Fibroblast of skin of left biceps (primary cell): ENCODE measurements around the gene METTL13.
"Not testable (repeated sequence)": the region's sequence is repeated elsewhere in the genome, so short reads cannot be mapped to it uniquely, and the experiment has no call there.

Experiments
- DNase-seq, 2 experiments: peaks; one replicate each; pipeline ENCODE4 v3.0.0-alpha.2; 2013; ENCODE audit warnings: low read depth in 2 of 2

Gene METTL13

GRCh38 chr1:171769171-171769570 is 12.3 kb upstream of the METTL13 start:
- no peak for DNase-seq

GRCh38 chr1:171769754-171770153 is 11.7 kb upstream of the METTL13 start:
- no peak for DNase-seq

GRCh38 chr1:171772312-171772711 is 9.1 kb upstream of the METTL13 start:
- DNase-seq = no peak

DNA sequence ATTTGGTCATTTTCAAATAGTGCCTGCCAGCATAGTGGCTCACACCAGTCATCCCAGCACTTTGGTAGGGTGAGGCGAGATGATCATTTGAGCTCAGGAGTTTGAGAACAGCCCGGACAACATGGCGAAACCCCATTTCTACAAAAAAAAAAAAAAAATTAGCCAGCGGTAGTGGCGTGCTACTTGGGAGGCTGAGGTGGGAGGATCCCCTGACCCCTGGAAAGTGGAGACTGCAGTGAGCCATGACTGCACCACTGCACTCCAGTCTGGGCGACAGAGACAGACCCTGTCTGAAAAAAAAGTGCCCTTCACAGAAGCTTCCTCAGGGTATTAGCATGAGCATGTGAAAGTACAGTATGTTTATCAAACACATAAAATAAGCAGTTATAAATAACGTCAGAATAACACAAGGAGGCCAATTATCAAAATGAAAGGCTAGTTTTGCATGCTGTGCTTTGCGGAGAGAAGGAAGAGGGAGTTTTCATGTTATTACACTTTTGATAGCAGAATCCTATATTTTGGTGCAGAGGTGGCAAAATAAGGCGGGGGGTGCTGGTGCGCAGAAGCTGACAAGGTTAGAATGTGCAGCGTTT is 781 bp upstream of the METTL13 start:
- no peak for DNase-seq

DNA sequence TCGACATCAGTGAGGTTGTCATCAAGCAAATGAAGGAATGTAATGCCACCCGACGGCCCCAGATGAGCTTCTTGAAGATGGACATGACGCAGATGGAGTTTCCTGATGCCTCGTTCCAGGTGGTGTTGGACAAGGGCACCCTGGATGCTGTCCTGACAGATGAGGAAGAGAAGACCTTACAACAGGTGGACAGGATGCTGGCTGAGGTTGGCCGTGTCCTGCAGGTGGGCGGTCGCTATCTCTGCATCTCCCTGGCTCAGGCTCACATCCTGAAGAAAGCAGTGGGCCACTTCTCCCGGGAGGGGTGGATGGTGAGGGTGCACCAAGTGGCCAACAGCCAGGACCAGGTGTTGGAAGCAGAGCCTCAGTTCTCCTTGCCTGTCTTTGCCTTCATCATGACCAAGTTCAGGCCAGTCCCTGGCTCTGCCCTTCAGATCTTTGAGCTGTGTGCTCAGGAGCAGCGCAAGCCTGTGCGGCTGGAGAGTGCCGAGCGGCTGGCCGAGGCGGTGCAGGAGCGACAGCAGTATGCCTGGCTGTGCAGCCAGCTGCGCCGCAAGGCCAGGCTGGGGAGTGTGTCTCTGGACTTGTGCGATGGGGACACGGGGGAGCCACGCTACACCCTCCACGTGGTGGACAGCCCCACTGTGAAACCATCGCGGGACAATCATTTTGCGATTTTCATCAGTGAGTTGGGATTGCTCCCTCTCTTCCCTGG is 2.5 kb downstream of the METTL13 start:
- no peak for DNase-seq

DNA sequence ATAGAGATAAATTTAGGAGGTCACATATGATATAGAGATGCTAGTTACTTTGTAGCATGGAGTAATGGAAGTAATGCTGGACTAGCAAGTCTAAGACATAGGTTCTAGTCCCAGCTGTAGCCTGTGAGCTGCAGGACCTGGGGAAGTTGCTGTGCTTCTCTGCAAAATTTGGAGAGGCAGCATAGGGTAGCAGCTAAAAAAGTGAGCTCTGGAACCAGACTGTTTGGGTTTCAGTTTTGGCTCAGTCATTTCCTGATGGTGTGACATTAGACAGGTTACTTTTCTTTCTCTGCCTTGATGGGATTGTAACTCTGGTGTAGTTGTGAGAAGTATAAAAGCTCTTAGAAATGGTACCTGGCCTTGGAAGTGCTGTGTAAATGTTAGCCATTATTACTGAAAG is 3.3 kb downstream of the METTL13 start:
- DNase-seq = no peak

GRCh38 chr1:171785766-171786165 is 4.3 kb downstream of the METTL13 start:
- no peak for DNase-seq

GRCh38 chr1:171786534-171786933 is 5.1 kb downstream of the METTL13 start:
- no peak for DNase-seq

- no peak for DNase-seq
Observed at GRCh38 chr1:171787686-171788480, 6.4 kb downstream of the METTL13 start.

DNA sequence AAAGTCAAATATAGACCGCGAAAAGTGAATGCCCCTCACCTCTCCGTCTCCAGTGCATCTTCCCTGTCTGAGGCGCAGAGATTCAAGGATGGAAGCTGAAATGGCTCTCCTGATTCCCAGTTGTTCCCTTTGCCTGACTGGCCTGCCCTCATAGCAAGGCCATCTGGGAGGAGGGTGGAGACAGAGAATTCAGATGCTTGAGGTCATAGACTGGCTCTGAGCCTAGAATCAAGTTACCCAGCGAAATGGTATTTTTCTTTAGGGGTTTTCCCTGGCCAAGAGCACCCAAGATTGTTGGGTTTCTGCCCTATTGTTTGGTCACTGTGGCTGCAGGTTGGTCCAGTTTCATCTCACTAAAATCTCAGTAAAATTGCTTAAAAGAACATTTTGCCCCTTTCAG is 7.2 kb downstream of the METTL13 start:
- DNase-seq = no peak

DNA sequence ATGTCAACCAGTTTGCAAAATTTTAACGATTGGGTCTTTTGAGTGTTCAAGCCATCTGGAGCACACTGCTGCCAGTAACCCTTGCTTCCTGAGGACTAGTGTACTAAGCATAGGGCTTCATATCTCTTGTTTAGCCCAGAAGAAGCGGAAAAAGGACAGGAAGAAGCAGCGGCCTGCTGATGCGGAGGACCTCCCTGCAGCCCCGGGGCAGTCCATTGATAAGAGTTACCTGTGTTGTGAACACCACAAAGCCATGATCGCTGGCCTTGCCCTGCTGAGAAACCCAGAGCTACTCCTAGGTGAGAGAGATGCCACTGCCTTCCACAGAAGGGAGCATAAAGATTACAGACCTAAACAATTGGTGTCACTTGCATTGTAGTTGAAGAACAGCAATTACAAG is 8.9 kb downstream of the METTL13 start:
- no peak for DNase-seq

DNA sequence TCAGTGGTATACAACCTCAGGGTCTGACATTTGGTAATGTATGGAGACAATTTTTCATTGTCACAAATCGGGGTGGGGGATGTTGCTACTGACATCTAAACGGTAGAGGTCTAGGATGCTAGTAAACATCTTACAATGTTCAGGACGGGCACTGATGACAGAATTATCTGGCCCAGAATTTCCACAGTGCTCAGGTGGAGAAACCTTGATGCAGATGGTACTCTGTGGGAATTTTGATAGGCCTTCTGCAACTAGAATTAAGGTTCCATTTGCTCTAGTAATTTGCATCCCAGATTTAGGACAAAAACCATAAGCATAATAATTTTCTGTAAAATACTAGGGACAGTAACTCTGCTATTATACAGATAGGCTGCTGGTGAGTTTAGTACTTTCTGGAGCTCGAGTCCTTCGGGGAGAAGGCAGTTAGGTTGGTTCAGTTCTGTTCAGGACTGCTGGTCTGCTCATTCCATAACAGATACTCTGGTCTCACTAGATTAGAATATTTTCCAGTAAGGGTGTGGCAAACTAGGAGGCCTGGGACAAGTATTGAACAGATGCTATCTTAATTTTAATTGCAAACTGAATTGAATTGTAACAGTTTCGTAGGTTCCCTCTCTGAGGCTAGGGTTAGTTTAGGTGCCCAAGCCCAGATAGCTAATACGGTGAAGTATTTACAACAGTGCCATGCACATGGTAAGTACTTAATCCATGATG is 11.4 kb downstream of the METTL13 start:
- DNase-seq = no peak

DNA sequence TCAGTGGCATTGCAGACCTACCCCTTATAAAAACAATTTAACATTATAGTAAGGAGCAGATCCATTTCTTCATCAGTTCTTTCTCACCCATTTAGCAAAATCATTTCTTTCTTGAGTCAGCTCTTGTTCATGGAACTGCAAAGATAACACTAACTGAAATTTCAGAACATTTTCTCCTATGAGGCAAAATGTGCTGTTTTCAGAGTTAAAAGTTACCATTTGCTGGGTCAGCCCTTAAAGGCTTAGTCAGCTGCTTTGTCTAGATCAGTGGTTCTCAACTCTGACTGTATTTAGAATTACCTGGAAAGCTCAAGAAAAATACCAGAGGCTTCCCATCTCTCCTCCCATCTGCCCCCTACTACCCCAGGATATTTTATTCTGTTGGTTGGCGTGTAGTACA is 12.2 kb downstream of the METTL13 start:
- no peak for DNase-seq

DNA sequence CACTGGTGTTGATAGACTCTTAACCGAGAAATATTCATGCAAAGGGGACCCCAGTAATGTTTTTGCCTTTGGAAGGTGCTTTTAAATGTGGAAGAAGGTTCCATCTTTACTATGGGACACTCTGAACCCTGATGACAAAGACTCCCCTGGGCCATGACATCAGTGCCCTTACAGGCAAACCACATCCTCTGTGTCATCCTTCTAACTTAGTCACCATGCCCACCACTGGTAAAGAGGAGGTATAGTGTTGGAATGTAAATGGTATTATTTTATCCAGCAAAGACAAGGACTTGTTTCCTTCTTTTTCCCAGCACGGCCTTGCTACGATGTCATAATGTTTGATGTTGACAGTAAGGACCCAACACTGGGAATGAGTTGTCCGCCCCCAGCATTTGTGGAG is 12.6 kb downstream of the METTL13 start:
- no peak for DNase-seq

DNA sequence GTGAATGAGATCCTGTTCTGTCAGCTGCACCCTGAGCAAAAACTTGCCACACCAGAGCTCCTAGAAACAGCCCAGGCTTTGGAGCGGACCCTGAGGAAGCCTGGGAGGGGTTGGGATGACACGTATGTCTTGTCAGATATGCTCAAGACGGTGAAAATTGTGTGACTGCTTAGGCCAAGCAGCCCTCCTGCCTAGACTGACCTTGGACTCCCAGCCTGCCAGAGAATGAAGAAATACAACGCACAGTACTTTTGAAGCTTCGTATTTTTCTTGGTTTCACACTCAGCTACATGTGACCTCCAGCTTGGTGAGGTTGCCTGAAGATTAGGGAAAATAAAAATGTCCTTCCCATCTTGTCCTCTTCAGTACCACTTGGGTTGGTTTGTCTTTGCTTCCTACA is 15.1 kb downstream of the METTL13 start:
- no peak for DNase-seq

DNA sequence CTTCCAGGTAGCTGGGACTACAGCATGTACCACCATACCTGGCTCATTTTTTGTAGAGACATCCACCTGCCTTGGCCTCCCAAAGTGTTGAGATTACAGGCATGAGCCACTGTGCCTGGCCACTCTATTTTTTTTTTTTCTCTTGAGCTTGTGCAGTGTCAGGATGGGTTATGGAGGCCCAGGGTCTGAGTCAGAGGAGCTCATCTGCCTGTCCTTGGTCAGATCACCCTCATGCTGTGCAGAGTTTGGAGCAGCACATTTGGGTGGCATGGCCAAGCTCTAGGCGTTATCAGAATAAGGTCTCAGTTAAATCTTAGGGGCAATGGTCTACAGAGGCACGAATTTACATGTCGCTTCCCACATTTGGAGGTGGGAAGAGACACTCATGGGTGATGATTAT is 16.9 kb downstream of the METTL13 start:
- no peak for DNase-seq

- DNase-seq = no peak
Observed at GRCh38 chr1:171798765-171799164, 17.3 kb downstream of the METTL13 start.

DNA sequence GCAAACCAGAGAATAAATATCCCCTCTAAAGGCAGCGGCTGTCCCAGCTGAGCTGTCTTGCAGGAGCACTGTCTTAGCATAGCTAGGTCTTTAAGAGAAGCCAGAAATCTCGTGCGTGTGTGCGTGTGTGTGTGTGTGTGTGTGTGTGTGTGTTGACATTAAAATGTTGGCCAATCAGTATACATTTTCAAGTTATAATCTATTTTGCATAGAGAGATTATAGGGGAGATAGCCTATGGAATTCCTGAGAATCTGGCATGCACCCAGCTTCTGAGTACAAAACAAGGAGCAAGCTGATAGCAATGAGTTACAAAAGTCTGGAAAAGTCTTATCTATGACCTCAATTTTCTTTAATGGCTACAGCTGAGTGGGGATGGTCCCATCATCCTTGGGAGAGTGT is 17.7 kb downstream of the METTL13 start:
- no peak for DNase-seq

DNA sequence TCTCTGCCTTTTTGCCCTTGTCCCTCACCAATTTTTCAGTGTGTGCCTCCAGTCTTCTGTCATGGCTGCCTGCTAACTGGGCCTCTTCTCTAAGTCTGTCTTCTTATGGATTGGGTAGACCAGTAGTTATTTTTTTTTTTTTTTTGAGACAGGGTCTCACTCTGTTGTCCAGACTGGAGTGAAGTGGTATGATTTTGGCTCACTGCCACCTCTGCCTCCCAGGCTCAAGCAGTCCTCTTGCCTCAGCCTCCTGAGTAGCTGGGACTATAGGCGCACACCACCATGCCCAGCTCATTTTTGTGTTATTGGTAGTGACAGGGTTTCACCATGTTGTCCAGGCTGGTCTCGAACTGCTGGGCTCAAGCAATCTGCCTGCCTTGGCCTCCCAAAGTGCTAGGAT is 18.2 kb downstream of the METTL13 start:
- not testable (repeated sequence) for DNase-seq

- DNase-seq = no peak
Observed at GRCh38 chr1:171800342-171800741, 18.9 kb downstream of the METTL13 start.

DNA sequence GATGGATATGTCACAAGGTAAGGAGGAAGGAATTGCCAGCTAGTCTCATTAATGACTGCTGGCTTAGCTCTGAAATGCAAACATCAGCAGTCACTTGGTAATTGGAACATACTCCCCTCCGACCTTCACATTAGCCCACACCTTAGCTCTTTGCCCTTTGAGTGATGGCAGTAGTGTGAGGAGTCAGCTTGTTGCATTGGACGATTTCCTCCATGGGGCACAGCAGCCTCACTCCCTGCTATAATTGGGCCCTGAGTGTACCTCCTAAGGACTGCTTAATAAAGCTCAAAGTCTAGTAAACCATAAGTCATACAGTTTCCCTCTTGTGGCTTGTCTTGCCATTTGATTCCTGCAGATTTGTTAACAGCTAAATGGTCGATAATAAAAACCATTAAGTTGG is 19.4 kb downstream of the METTL13 start:
- no peak for DNase-seq

GRCh38 chr1:171801487-171801891 is 20.0 kb downstream of the METTL13 start:
- DNase-seq = no peak
